ENCODE results near the gene HDAC4. TPM values are rescaled to one million over a fixed set of nuclear protein-coding genes. Genes with fewer than 3 reads are reported as not detected.

HDAC4 gene
- total RNA-seq, 1 experiment from 2014 or later = 47.6 TPM

DNA sequence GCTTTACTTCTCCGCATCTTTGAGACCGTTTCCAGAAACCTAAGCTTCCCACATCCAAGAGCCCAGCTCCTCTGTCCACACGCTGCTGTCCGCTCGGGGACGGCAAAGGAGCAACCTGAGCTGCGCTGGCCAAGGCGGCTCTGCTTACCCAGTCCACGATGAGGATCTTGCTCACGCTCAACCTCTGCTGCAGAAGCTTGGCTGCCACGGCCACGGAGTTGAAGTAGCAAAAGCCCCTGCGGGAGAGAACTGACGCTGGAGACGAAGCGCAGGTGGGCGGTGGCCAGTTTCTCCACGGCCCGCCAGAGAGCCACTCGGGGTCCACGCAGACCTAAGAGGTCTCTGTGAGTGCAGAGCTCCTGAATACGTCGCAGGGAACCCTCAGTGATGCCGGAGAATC lies 316.8 kb downstream of the HDAC4 start:
- Histone ChIP-seq H3K9ac (ENCODE audit: low read length) (no peak overlapping the region), H4K20me1 (ENCODE audit: insufficient read depth) (no peaks in the 10 kb centered on the region), H3K36me3 (ENCODE audit: control insufficient read depth in 1 of 2, insufficient read depth in 2 of 2, low read length in 2 of 2) (no peaks in the 10 kb centered on the region), H2AFZ (ENCODE audit: low read depth, low read length, poor library complexity, severe bottlenecking) (no peak overlapping the region), H3K9me3 (ENCODE audit: control insufficient read depth in 1 of 2, insufficient read depth in 1 of 2, low read depth in 1 of 2, low read length in 2 of 2) (no peaks in the 10 kb centered on the region), H3K79me2 (ENCODE audit: insufficient read depth, low read length) (no peaks in the 10 kb centered on the region), H3K4me2 (ENCODE audit: low read length) (no peak overlapping the region), H3K4me3 (replicated peaks in 1 of 2; ENCODE audit: low read depth in 1 of 2, low read length in 2 of 2) (no peak overlapping the region), H3K9me2 (ENCODE audit: insufficient read depth) (no peaks in the 10 kb centered on the region), H3K27me3 (ENCODE audit: insufficient read depth, low read length) (no peaks in the 10 kb centered on the region), H3K27ac (ENCODE audit: low read depth, low read length) (no peak overlapping the region), H3K4me1 (ENCODE audit: control insufficient read depth in 1 of 2, insufficient read depth in 2 of 2, low read length in 2 of 2) (no peaks in the 10 kb centered on the region)
- BruUV-seq (replicated peaks) = no TSS peak
- intact Hi-C loops (cut with micrococcal nuclease) = no loop called here
- ChIA-PET CTCF (no interaction called here), POLR2A (no interaction called here), RAD21 (ENCODE audit: low non-redundant PET in 1 of 2, low total read pairs in 2 of 2, uncharacterized antibody in 2 of 2, unreplicated experiment in 2 of 2) (no interaction called here)
- DNase-seq (ENCODE audit: low read depth, low spot score) = no peak
- ATAC-seq = no peak
- TF ChIP-seq EZH2 (IDR thresholded peaks at IDR 0.05) = no peak
- no peak for TF ChIP-seq SIN3A (IDR thresholded peaks at IDR 0.05; ENCODE audit: low read depth)
- TF ChIP-seq SP1 (IDR thresholded peaks at IDR 0.05; ENCODE audit: low read depth) = no peak
- TF ChIP-seq JUND (IDR thresholded peaks at IDR 0.05) = no peak
- no peak for TF ChIP-seq ZFX (IDR thresholded peaks at IDR 0.05)
- TF ChIP-seq, protein P1, sequence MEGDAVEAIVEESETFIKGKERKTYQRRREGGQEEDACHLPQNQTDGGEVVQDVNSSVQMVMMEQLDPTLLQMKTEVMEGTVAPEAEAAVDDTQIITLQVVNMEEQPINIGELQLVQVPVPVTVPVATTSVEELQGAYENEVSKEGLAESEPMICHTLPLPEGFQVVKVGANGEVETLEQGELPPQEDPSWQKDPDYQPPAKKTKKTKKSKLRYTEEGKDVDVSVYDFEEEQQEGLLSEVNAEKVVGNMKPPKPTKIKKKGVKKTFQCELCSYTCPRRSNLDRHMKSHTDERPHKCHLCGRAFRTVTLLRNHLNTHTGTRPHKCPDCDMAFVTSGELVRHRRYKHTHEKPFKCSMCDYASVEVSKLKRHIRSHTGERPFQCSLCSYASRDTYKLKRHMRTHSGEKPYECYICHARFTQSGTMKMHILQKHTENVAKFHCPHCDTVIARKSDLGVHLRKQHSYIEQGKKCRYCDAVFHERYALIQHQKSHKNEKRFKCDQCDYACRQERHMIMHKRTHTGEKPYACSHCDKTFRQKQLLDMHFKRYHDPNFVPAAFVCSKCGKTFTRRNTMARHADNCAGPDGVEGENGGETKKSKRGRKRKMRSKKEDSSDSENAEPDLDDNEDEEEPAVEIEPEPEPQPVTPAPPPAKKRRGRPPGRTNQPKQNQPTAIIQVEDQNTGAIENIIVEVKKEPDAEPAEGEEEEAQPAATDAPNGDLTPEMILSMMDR (IDR thresholded peaks at IDR 0.05 in 2 of 3, conservative IDR thresholded peaks at IDR 0.05 in 1 of 3; ENCODE audit: borderline replicate concordance in 1 of 3, insufficient read depth in 1 of 3, low read depth in 2 of 3, low read length in 2 of 3) = no peak
- TF ChIP-seq ZNF274 (IDR thresholded peaks at IDR 0.05; ENCODE audit: low read depth, low read length) = no peak
- no peak for TF ChIP-seq RAD21 (IDR thresholded peaks at IDR 0.05; ENCODE audit: low read depth)
- TF ChIP-seq YY1 (IDR thresholded peaks at IDR 0.05; ENCODE audit: extremely low read depth, insufficient replicate concordance, low read depth, low read length) = no peak
- TF ChIP-seq, protein P2, sequence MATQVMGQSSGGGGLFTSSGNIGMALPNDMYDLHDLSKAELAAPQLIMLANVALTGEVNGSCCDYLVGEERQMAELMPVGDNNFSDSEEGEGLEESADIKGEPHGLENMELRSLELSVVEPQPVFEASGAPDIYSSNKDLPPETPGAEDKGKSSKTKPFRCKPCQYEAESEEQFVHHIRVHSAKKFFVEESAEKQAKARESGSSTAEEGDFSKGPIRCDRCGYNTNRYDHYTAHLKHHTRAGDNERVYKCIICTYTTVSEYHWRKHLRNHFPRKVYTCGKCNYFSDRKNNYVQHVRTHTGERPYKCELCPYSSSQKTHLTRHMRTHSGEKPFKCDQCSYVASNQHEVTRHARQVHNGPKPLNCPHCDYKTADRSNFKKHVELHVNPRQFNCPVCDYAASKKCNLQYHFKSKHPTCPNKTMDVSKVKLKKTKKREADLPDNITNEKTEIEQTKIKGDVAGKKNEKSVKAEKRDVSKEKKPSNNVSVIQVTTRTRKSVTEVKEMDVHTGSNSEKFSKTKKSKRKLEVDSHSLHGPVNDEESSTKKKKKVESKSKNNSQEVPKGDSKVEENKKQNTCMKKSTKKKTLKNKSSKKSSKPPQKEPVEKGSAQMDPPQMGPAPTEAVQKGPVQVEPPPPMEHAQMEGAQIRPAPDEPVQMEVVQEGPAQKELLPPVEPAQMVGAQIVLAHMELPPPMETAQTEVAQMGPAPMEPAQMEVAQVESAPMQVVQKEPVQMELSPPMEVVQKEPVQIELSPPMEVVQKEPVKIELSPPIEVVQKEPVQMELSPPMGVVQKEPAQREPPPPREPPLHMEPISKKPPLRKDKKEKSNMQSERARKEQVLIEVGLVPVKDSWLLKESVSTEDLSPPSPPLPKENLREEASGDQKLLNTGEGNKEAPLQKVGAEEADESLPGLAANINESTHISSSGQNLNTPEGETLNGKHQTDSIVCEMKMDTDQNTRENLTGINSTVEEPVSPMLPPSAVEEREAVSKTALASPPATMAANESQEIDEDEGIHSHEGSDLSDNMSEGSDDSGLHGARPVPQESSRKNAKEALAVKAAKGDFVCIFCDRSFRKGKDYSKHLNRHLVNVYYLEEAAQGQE (IDR thresholded peaks at IDR 0.05; ENCODE audit: low read depth) = no peak
- TF ChIP-seq, protein P3, sequence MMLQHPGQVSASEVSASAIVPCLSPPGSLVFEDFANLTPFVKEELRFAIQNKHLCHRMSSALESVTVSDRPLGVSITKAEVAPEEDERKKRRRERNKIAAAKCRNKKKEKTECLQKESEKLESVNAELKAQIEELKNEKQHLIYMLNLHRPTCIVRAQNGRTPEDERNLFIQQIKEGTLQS (IDR thresholded peaks at IDR 0.05) = no peak
- no peak for TF ChIP-seq POLR2A (IDR thresholded peaks at IDR 0.05; ENCODE audit: borderline replicate concordance, extremely low read depth, insufficient read depth, insufficient read length)
- no peak for TF ChIP-seq CBX3 (IDR thresholded peaks at IDR 0.05; ENCODE audit: low read depth)
